ENCODE results near the gene UPK2.

The UPK2 gene

DNA sequence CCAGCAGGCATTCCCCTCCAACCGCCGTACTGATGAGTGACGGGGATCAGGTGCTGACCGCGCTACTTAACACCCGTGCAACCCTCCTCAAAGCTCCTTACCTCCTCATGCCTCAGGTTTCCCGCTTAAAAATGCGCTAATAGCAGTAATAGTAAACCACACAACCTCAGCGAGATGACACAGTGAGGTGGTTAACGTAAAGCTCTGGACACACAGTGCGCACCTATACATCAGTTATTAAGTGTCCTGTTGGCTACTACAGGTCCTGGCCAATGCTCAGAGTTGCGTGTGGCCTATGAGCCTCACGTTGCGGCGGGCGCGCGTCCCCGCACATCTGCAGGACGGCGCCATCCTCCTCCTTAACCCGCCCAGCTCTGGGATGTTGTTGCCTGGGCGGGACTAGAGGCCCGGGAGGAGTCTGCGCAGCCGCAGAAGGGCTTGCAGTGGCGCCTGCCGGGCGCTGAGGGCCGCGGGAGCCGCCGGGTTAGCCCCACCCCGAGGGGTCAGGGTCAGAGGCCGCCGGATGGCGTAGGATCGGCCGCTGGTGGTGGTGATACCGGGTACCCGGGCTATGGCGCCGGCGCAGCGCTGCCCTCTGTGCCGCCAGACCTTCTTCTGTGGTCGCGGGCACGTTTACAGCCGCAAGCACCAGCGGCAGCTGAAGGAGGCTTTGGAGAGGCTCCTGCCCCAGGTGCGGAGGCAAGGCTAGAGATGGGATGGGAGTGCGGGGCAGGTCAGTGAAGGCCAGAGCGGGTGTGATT, 41.7 kb downstream of the UPK2 start, which contains the start of gene CENATAC (continued):
- TF ChIP-seq, protein P1, sequence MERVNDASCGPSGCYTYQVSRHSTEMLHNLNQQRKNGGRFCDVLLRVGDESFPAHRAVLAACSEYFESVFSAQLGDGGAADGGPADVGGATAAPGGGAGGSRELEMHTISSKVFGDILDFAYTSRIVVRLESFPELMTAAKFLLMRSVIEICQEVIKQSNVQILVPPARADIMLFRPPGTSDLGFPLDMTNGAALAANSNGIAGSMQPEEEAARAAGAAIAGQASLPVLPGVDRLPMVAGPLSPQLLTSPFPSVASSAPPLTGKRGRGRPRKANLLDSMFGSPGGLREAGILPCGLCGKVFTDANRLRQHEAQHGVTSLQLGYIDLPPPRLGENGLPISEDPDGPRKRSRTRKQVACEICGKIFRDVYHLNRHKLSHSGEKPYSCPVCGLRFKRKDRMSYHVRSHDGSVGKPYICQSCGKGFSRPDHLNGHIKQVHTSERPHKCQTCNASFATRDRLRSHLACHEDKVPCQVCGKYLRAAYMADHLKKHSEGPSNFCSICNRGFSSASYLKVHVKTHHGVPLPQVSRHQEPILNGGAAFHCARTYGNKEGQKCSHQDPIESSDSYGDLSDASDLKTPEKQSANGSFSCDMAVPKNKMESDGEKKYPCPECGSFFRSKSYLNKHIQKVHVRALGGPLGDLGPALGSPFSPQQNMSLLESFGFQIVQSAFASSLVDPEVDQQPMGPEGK (tag by site-specific recombination; IDR thresholded peaks at IDR 0.05) = peak; percentile 60
- no peak for TF ChIP-seq SCRT1 (tag by site-specific recombination; IDR thresholded peaks at IDR 0.05; ENCODE audit: borderline replicate concordance)
- TF ChIP-seq KLF8 (tag by site-specific recombination; IDR thresholded peaks at IDR 0.05) = peak; percentile 68; the same call in 1 of the 2 replicates
- no peak for TF ChIP-seq ZFP3 (tag by site-specific recombination; IDR thresholded peaks at IDR 0.05; ENCODE audit: low read depth)
- TF ChIP-seq ZBTB7A (tag by site-specific recombination; IDR thresholded peaks at IDR 0.05; ENCODE audit: low read depth) = no peak
- TF ChIP-seq ZNF311 (tag by site-specific recombination; IDR thresholded peaks at IDR 0.05; ENCODE audit: borderline replicate concordance) = no peak
- TF ChIP-seq KLF9 (tag by site-specific recombination; IDR thresholded peaks at IDR 0.05; ENCODE audit: low read depth) = no peak; the same call in 1 of the 2 replicates
- TF ChIP-seq PRDM1 (tag by site-specific recombination; IDR thresholded peaks at IDR 0.05) = no peak
- TF ChIP-seq GLIS2 (tag by site-specific recombination; IDR thresholded peaks at IDR 0.05) = peak; percentile 65; the same call in 1 of the 2 replicates
- TF ChIP-seq ZNF529 (tag by site-specific recombination; IDR thresholded peaks at IDR 0.05; ENCODE audit: insufficient replicate concordance) = no peak
- TF ChIP-seq YY2 (tag by site-specific recombination; IDR thresholded peaks at IDR 0.05) = no peak
- no peak for TF ChIP-seq ZNF184 (tag by site-specific recombination; IDR thresholded peaks at IDR 0.05)
- TF ChIP-seq, protein P2, sequence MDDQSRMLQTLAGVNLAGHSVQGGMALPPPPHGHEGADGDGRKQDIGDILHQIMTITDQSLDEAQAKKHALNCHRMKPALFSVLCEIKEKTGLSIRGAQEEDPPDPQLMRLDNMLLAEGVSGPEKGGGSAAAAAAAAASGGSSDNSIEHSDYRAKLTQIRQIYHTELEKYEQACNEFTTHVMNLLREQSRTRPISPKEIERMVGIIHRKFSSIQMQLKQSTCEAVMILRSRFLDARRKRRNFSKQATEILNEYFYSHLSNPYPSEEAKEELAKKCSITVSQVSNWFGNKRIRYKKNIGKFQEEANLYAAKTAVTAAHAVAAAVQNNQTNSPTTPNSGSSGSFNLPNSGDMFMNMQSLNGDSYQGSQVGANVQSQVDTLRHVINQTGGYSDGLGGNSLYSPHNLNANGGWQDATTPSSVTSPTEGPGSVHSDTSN (CRISPR knock-in tag; IDR thresholded peaks at IDR 0.05) = 0 out of 2 replicates have a peak, but pooled peaks have one; percentile 31
- no peak for TF ChIP-seq ZNF521 (tag by site-specific recombination; IDR thresholded peaks at IDR 0.05)
- TF ChIP-seq ZNF214 (tag by site-specific recombination; IDR thresholded peaks at IDR 0.05; ENCODE audit: borderline replicate concordance) = no peak
- no peak for TF ChIP-seq ZNF747 (tag by site-specific recombination; IDR thresholded peaks at IDR 0.05)
- TF ChIP-seq, protein P3, sequence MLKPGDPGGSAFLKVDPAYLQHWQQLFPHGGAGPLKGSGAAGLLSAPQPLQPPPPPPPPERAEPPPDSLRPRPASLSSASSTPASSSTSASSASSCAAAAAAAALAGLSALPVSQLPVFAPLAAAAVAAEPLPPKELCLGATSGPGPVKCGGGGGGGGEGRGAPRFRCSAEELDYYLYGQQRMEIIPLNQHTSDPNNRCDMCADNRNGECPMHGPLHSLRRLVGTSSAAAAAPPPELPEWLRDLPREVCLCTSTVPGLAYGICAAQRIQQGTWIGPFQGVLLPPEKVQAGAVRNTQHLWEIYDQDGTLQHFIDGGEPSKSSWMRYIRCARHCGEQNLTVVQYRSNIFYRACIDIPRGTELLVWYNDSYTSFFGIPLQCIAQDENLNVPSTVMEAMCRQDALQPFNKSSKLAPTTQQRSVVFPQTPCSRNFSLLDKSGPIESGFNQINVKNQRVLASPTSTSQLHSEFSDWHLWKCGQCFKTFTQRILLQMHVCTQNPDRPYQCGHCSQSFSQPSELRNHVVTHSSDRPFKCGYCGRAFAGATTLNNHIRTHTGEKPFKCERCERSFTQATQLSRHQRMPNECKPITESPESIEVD (tag by site-specific recombination; IDR thresholded peaks at IDR 0.05) = no peak
- no peak for TF ChIP-seq ZNF670 (tag by site-specific recombination; IDR thresholded peaks at IDR 0.05; ENCODE audit: low read depth)
- TF ChIP-seq, protein P4, sequence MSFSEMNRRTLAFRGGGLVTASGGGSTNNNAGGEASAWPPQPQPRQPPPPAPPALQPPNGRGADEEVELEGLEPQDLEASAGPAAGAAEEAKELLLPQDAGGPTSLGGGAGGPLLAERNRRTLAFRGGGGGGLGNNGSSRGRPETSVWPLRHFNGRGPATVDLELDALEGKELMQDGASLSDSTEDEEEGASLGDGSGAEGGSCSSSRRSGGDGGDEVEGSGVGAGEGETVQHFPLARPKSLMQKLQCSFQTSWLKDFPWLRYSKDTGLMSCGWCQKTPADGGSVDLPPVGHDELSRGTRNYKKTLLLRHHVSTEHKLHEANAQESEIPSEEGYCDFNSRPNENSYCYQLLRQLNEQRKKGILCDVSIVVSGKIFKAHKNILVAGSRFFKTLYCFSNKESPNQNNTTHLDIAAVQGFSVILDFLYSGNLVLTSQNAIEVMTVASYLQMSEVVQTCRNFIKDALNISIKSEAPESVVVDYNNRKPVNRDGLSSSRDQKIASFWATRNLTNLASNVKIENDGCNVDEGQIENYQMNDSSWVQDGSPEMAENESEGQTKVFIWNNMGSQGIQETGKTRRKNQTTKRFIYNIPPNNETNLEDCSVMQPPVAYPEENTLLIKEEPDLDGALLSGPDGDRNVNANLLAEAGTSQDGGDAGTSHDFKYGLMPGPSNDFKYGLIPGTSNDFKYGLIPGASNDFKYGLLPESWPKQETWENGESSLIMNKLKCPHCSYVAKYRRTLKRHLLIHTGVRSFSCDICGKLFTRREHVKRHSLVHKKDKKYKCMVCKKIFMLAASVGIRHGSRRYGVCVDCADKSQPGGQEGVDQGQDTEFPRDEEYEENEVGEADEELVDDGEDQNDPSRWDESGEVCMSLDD (tag by site-specific recombination; IDR thresholded peaks at IDR 0.05) = peak; percentile 59; the same call in 1 of the 2 replicates
- no peak for TF ChIP-seq ZNF394 (tag by site-specific recombination; IDR thresholded peaks at IDR 0.05; ENCODE audit: borderline replicate concordance)
- no peak for TF ChIP-seq TCF7L2 (IDR thresholded peaks at IDR 0.05; ENCODE audit: borderline replicate concordance, low read depth, low read length)
- no peak for TF ChIP-seq HOXD13 (CRISPR knock-in tag; IDR thresholded peaks at IDR 0.05; ENCODE audit: borderline replicate concordance)
- TF ChIP-seq, protein P5, sequence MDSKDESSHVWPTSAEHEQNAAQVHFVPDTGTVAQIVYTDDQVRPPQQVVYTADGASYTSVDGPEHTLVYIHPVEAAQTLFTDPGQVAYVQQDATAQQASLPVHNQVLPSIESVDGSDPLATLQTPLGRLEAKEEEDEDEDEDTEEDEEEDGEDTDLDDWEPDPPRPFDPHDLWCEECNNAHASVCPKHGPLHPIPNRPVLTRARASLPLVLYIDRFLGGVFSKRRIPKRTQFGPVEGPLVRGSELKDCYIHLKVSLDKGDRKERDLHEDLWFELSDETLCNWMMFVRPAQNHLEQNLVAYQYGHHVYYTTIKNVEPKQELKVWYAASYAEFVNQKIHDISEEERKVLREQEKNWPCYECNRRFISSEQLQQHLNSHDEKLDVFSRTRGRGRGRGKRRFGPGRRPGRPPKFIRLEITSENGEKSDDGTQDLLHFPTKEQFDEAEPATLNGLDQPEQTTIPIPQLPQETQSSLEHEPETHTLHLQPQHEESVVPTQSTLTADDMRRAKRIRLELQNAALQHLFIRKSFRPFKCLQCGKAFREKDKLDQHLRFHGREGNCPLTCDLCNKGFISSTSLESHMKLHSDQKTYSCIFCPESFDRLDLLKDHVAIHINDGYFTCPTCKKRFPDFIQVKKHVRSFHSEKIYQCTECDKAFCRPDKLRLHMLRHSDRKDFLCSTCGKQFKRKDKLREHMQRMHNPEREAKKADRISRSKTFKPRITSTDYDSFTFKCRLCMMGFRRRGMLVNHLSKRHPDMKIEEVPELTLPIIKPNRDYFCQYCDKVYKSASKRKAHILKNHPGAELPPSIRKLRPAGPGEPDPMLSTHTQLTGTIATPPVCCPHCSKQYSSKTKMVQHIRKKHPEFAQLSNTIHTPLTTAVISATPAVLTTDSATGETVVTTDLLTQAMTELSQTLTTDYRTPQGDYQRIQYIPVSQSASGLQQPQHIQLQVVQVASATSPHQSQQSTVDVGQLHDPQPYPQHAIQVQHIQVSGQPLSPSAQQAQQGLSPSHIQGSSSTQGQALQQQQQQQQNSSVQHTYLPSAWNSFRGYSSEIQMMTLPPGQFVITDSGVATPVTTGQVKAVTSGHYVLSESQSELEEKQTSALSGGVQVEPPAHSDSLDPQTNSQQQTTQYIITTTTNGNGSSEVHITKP (tag by site-specific recombination; IDR thresholded peaks at IDR 0.05) = no peak
- peak; percentile 86 for TF ChIP-seq GLIS1 (tag by site-specific recombination; IDR thresholded peaks at IDR 0.05)
- TF ChIP-seq ZNF768 (tag by site-specific recombination; IDR thresholded peaks at IDR 0.05) = no peak
- 0 out of 2 replicates have a peak, but pooled peaks have one; percentile 29 for TF ChIP-seq ZBTB8A (tag by site-specific recombination; IDR thresholded peaks at IDR 0.05)
- no peak for TF ChIP-seq ZNF677 (tag by site-specific recombination; IDR thresholded peaks at IDR 0.05)
- TF ChIP-seq ZIC2 (tag by site-specific recombination; IDR thresholded peaks at IDR 0.05) = no peak
- TF ChIP-seq ZNF501 (tag by site-specific recombination; IDR thresholded peaks at IDR 0.05) = peak; percentile 44; the same call in 1 of the 2 replicates

All from HEK293 (cell line).